GM18909 (cell line): ENCODE data around the gene MED16.
"Not testable (repeated sequence)": the region's sequence is repeated elsewhere in the genome, so short reads cannot be mapped to it uniquely, and the experiment has no call there.

Source experiments
- ATAC-seq: cut with Tn5 transposase; IDR thresholded peaks from one replicate; pipeline ENCODE4 v1.9.1; 2021; ENCODE audit warnings: mild to moderate bottlenecking; ENCODE audit not compliant: unreplicated experiment, poor library complexity

MED16 gene

GRCh38 chr19:858868-859843 lies 33.8 kb downstream of the MED16 start, which contains the start of gene CFD:
TSS of gene CFD (plus strand) at chr19:859664. CDS start at chr19:859690, 26 bp downstream.
- no peak for ATAC-seq

DNA sequence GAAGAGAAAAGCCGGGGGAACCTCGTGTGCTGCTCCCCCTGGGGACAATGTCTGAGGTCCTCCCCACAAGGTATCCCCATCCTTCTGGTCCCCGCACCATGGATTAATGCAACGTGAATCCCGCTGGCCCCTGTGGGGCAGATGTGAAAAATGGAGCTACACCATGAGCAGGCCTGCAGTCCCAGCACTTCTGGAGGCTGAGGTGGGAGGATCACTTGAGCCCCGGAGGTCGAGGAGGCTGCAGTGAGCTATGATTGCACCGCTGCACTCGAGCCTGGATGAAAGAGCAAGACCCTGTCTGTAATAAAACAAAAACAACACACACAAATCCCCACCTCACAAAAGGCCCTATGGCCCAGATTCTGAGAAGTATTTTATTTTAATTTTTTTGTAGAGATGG lies 34.7 kb downstream of the MED16 start:
- no peak for ATAC-seq

GRCh38 chr19:855566-856120 lies 37.3 kb downstream of the MED16 start:
- ATAC-seq: no peak

- no peak for ATAC-seq
Measured at GRCh38 chr19:855142-855541, 37.8 kb downstream of the MED16 start.

DNA sequence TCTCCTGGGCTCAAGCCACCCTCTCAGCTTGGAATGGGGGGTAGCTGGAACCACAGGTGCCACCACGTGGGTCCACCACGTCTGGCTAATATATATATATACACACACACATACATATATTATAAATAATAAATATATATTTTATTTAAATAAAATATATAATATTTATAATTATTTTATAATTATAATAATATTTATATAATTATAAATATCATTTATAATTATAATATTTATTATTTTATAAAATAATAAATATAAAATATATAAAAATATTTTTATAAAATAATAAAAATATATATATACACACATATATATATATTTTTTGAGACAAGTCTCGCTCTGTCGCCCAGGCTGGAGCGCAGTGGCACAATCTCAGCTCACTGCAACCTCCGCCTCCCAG lies 38.4 kb downstream of the MED16 start:
- no peak for ATAC-seq

DNA sequence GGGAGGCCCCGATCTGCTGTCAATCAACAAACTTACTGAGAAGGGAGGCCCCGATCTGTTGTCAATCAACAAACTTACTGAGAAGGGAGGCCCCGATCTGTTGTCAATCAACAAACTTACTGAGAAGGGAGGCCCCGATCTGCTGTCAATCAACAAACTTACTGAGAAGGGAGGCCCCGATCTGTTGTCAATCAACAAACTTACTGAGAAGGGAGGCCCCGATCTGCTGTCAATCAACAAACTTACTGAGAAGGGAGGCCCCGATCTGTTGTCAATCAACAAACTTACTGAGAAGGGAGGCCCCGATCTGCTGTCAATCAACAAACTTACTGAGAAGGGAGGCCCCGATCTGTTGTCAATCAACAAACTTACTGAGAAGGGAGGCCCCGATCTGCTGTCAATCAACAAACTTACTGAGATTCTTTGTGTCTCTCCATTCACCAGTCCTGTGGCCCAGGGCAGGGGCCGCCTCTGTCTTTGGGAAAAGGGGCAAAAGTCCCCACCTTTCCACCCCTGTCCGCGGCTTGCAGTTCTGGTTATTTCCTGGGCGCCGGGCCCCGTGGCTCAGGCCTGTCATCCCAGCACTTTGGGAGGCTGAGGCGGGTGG lies 39.3 kb downstream of the MED16 start:
- not testable (repeated sequence) for ATAC-seq

DNA sequence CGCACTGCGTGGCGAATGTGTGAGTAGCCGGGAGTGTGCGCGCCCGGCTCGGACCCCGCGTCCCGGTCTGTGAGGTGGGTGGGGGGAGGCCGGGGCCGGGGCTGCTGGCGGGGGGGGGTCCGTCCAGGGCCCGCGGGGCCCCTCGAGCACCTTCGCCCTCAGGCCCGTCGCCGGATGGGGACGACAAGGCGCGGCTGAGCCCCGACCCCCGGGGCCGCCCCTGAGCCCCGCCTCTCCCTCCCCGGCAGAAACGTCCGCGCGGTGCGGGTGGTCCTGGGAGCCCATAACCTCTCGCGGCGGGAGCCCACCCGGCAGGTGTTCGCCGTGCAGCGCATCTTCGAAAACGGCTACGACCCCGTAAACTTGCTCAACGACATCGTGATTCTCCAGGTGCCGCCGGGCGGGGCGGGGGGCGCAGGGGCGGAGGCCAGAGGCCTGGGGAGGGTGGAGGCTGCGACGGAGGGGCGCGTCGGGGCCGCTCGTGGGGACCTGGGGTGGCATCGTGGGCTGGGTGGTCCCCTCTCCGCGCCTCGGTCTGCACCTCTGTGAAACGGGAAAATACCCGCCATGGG lies 39.9 kb downstream of the MED16 start:
- no peak for ATAC-seq

DNA sequence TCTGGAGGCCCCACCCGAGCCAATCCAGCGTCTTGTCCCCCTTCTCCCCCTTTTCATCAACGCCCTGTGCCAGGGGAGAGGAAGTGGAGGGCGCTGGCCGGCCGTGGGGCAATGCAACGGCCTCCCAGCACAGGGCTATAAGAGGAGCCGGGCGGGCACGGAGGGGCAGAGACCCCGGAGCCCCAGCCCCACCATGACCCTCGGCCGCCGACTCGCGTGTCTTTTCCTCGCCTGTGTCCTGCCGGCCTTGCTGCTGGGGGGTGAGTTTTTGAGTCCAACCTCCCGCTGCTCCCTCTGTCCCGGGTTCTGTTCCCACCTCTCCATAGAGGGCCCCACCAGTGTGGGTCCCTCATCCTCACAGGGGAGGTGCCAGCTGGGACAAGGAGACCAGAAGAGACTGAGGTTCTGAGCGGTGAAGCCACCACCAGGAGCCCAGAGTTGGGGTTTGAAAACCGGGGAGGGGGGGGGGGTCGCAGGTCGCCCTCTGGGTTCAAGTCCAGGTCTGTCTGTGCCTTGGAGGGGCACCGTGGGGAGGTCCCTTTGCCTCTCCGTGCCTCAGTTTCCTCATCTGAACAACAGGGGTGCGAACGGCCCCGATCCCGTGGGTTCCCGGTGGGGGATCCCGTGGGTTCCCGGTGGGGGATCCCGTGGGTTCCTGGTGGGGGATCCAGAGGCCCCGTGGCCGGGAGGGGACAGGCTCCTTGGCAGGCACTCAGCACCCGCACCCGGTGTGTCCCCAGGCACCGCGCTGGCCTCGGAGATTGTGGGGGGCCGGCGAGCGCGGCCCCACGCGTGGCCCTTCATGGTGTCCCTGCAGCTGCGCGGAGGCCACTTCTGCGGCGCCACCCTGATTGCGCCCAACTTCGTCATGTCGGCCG lies 40.6 kb downstream of the MED16 start, which contains the start of gene ELANE:
TSS of gene ELANE (plus strand) at position 168 of the 878 bp plus-strand sequence. CDS start at position 194, 26 bp downstream.
- ATAC-seq: no peak

DNA sequence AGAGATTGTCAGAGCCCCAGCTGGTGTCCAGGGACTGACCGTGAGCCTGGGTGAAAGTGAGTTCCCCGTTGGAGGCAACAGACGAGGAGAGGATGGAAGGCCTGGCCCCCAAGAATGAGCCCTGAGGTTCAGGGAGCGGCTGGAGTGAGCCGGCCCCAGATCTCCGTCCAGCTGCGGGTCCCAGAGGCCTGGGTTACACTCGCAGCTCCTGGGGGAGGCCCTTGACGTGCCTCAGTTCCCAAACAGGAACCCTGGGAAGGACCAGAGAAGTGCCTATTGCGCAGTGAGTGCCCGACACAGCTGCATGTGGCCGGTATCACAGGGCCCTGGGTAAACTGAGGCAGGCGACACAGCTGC lies 42.0 kb downstream of the MED16 start:
- no peak for ATAC-seq

GRCh38 chr19:850221-850978 lies 42.6 kb downstream of the MED16 start:
- no peak for ATAC-seq

DNA sequence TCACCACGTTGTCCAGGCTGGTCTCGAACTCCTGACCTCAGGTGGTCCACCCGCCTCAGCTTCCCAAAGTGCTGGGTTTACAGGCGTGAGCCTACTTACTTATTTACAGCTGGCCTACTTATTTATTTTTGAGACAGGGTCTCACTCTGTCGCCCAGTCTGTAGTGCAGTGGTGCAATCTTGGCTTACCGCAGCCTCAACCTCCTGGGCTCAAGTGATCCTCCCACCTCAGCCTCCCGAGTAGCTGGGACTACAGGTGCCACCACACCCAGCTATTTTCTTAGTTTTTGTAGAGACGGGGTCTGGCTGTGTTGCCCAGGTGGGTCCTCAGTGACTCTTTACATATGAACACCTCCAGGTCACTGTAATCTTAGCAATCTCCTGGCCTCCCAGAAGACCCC lies 43.8 kb downstream of the MED16 start:
- not testable (repeated sequence) for ATAC-seq

GRCh38 chr19:848386-848921 lies 44.5 kb downstream of the MED16 start:
- no peak for ATAC-seq

DNA sequence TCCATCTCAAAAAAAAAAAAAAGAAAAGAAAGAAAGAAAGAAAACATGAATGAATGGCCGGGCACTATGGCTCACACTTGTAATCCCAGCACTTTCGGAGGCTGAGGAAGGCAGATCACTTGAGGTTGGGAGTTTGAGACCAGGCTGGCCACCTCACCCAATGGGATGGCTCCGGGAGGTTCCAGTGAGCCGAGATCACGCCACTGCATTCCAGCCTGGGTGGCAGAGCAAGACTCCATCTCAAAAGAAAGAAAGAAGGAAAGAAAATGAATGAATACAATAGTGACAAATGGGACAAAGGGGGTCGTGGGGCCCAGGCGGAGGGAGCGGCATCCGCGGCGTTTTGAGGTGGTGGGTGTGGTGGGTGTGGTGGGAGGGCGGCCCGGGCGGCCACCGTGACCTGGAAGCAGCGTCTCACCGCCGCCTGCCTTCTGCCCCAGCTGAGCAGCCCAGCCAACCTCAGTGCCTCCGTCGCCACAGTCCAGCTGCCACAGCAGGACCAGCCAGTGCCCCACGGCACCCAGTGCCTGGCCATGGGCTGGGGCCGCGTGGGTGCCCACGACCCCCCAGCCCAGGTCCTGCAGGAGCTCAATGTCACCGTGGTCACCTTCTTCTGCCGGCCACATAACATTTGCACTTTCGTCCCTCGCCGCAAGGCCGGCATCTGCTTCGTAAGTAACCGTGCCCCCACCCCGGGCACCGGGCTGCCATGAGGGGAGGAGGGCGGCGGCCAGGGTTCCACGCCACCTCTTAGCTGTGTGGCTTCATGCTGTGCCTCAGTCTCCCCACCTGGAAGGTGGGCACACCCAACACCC lies 47.1 kb downstream of the MED16 start:
- no peak for ATAC-seq

- ATAC-seq: no peak
Measured at GRCh38 chr19:844546-844971, 48.4 kb downstream of the MED16 start.

GRCh38 chr19:843836-844545 lies 49.0 kb downstream of the MED16 start:
- ATAC-seq: no peak

- ATAC-seq: no peak
Measured at GRCh38 chr19:843180-843835, 49.7 kb downstream of the MED16 start.

- not testable (repeated sequence) for ATAC-seq
Measured at GRCh38 chr19:842802-843179, 50.2 kb downstream of the MED16 start.
